C4-2B (cell line): Measurements from ENCODE around the gene ZNF414.

Experiments
- CTCF ChIP-seq: fragments of 450-650 bp; conservative IDR thresholded peaks from 2 replicates; pipeline ENCODE4 v1.5.1; 2017; ENCODE audit warnings: mild to moderate bottlenecking
- ZFX ChIP-seq: fragments of 450-650 bp; IDR thresholded peaks from 2 replicates; pipeline ENCODE4 v1.6.1; 2017

- TF ChIP-seq CTCF (no peak), ZFX (no peak)
Measured at GRCh38 chr19:8486661-8487136, 27.3 kb downstream of the ZNF414 start.
